Fibroblast of lung (primary cell): ENCODE measurements around the gene FAU.

Source experiments
- CTCF ChIP-seq, 2 donors: IDR thresholded peaks in 1 of 2; conservative IDR thresholded peaks in 1 of 2; 1 replicate in 1 of 2; 2 replicates in 1 of 2; pipeline ENCODE4 v1.5.1; 2011 to 2012; ENCODE audit warnings: low read length in 2 of 2, control low read depth in 1 of 2, inconsistent platforms in 1 of 2, low read depth in 1 of 2, mild to moderate bottlenecking in 1 of 2
- EZH2 ChIP-seq: IDR thresholded peaks from 2 replicates; pipeline ENCODE4 v1.5.1; 2012; ENCODE audit warnings: low read length, control low read depth, mild to moderate bottlenecking; ENCODE audit errors: missing control alignments

GRCh38 chr11:65111159-65111743 is 10.7 kb downstream of the FAU start:
- TF ChIP-seq CTCF (conservative IDR thresholded peaks at IDR 0.05 in 1 of 2, IDR thresholded peaks at IDR 0.05 in 1 of 2; ENCODE audit: low read depth in 1 of 2, low read length in 2 of 2) (no peak), EZH2 (no peak)
